Stimulated activated CD4-positive, alpha-beta T cell treated with anti-CD3 and anti-CD28 coated beads, Interleukin-2, amount 100 ng/mL, for 48 hours (primary cell): ENCODE measurements around the gene KRT84.
"Not testable (repeated sequence)": the region's sequence is repeated elsewhere in the genome, so short reads cannot be mapped to it uniquely, and the experiment has no call there.

Source experiments
- DNase-seq, 2 donors: peaks; one replicate each; pipeline ENCODE4 v3.0.0-alpha.2; 2020

KRT84 gene

DNA sequence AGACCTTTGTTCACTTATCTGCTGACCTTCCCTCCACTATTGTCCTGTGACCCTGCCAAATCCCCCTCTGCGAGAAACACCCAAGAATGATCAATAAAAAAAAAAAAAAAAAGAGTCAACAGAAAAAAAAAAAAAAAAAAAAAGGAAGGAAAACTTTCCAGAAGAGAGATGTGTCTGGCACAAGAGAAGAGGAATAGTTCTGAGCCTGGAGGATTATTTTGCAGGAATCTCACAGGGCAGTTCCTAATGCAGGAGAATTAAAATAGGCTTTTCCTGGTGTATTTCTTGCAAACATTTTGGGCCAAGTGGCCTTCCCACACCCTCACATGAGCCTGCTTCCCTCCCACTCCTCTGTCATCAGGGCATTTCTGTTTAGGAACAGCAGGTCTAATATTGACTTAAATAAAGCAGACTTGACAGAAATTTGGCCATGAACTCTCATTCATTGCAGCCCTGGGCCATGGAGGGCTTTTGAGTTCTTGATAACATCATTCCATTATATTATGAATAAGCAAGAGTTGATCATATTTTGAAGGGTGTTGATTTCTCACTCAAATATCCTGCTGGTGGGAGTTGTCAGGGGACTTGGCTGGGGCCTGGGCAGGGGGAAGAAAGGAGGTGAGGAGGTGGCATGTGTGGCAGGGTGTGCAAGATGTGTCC is 25.3 kb upstream of the KRT84 start:
- not testable (repeated sequence) for DNase-seq

DNA sequence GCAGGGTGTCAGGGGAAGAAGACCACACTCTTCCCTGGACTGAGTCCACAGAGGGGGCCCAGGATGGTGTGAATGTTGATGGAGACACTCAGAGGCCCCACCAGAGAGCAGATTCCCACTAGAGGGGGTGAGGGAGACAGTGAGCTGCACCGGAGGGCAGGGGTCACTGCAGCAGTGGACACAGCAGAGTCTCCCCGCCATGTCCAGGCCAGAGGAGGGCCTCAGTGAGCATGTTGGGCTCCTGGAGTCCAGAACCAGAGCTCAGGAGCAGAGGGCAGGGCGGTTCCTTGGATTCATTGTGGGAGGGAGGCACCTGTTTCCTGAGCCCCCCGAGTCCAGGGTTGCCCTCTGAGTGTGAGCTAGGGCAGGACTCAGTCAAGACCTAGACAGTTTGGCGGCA is 22.5 kb upstream of the KRT84 start:
- no peak for DNase-seq

DNA sequence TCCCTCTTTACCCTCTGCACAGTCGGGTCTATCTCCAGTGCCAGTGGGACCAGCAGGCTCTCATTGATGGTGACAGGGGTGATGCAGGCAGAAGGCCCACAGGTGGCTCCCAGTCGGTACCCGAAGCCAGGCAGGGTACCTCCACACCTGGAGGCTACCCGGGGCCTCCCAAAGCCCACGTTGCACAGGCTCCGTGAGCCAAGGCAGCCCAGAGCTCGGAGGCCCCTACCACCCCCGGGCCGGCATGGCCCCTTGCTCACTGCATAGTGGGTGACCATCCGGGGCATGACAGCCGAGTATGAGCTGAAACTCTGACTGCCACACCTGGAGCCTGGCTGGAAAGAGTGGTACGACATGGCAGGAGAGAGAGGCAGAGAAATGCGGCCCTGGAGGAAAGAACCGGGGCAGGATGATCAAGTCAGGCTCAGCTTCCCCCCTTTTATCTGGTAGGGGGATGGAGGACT is 20.5 kb upstream of the KRT84 start, which contains the start of gene KRT82:
Gene KRT82, minus strand, starts transcription at position 414 of the 464 bp plus-strand sequence. Its CDS starts 58 bp downstream, at position 356.
- no peak for DNase-seq

DNA sequence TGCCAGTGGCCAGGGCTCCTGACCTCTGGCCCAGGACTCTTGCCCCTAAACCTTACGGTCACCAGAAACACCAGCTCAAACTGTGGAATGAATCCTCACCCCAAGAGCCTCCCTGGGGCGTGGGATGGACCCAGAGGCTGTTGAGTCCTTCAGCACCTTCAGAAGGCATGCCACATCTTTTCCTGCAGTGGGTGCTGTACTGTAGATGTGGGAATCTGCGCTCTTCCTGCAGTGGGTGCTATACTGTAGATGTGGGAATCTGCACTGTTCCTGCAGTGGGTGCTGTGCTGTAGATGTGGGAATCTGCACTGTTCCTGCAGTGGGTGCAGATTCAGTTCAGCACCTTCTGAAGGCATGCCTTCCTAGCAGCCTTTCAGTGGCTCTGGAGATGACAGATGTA is 19.5 kb upstream of the KRT84 start:
- no peak for DNase-seq

DNA sequence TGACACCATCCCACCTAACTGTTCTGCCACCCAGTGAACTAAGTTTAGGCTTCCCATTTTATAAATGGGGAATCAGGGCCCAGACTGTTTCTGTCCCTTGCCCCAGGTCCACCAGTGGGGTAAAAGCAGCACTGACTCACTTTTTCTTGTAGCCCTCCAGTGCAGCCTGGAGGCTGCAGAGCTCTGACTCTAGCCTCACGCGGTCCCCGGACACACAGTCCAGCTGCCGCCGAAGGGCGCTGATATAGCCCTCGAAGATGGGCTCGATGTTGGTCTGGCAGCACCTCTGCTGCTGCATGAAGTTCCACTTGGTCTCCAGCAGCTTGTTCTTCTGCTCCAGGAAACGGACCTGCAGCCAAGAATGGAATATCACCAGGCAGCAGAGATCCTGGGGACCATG is 18.1 kb upstream of the KRT84 start:
- no peak for DNase-seq

DNA sequence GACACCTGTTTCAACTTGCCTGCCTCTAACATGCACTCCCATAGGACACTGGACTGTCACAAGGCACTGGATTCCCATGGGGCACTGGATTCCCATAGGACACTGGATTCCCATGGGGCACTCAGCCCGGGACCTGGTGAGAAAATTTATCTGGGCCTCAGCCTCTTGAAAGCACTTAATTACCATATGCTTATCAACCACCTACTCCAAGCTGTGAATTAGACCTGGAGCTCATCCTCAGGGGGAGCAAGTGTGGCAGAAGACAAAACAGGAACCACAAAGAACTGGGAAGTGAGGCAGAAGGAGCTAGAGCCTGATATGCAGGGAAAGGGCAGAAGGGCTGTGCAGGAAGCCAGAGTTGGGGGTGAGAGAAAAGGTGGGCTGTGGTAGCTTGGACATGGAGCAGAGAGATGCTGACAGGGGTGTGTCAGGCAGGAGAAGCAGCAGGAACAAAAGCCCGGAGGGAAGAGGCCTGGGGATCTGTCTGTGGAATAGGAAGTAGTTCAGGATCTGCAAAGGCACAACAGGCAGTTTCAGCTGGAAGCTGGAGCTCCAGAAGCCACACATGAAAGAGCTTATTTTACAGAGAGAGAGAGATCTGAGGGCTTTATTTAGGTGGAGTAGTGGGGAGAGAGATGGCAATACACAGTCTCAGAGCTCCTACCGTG is 17.6 kb upstream of the KRT84 start:
- DNase-seq = no peak

DNA sequence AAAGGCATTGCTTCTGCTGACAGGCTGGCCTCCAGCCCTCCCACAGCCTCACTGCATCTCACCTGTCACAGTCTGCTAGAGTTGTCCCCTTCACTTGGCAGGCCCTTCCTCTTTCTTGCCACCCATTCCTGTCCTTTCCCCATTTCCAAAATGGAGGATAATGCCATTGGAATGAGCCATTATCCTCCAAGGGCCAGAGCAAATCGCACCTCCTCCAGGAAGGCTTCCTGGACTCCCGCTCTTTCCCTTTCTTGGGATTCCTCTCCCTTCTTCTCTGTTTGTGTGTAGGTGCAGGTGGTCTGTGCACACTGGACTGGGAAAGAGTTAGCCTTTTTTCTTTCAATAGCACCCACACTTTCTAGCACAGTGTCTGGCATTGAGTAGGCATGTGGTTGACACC is 16.9 kb upstream of the KRT84 start:
- no peak for DNase-seq

DNA sequence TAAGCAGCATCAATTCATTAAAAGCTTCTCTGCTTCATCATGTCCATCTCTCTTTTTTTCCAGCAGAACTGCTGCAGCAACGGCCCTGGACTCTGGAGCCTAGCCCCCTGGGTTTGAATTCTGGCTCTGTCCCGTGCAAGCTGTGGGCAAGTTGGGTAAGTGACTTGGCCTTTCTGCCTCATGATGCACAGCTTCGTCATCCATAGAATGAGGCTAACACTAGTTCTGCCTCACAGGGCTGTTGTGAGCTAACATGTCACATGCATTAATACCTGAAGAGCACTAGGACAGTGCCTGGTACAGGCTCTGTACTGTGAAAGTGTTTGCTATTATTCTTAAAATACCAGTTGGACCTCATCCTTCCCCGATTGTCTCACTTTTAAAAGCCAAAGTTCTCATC is 16.5 kb upstream of the KRT84 start:
- DNase-seq = no peak

DNA sequence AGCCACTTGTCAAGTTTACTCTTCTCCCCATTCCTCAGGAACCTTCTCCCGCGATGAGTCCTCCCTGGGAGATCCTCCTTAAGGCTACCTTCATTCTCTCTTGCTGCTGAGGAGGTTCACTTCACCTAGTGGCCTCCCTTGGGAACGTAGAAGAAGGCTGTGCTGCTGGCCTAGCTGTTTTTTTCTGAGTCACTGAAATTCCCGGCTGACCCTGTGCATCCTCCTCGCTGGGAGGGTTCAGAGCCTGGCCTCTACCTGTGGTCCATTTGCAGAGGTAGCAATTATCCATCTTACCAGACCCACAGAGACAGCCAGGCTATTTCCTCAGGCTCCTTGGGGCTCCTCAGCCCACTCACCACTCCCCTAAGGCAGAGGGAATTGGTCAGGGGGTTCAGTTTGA is 16.1 kb upstream of the KRT84 start:
- no peak for DNase-seq

DNA sequence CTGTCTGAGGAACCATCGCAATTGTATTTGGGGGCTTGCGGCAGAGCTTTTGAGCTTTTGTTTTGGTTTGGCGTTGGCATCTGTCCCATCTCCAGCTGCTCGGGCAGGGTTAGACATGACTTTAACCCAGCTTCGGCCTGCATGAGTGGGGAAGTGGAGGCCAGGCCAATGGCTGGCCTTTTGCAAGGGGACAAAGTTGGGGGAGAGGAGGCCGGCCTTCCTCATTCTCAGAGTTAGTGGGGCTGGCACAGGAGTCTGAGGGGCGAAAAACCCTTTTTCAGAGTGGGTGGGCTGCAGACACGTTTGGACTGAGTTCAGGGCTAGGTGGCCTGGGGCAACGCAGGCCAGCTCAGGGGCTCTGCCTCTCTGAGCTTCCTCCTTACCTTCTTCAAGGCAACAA is 15.5 kb upstream of the KRT84 start:
- DNase-seq = no peak

DNA sequence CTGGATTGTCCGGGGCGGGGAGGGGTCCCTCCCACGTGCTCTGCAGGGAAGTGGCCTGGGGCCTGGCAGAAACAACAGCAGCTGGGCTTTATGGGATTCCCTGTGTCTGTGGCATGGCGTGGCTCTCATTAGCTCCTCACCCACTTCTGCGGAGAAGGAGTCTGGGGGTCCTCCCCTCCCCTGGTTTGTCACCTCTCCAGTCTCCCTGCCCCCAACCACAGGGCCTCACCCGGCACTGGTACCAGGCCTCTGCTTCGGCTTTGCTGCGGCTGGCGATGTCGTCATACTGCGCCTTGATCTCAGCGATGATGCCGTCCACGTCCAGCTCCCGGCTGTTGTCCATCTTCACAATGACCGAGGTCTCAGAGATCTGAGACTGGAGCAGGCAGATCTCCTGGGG is 14.3 kb upstream of the KRT84 start:
- no peak for DNase-seq

DNA sequence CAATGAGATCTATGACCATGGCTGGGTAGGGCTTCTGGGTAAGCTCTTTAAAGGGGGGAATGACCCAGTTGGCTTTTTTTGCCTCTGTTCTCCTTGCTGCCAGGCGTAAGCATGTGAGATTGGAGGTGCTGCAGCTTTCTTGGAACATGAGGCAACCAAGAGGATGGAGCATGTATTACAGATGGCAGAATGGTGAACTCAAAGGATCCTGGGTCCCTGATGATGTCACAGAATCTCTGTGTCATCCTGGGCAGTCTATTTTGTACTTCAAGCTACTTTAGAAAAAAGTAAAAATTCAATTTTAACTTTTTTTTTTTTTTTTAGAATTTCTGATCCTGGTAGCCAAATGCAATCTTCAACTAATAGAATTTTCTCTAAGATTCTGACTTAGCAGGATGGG is 12.7 kb upstream of the KRT84 start:
- DNase-seq = no peak

DNA sequence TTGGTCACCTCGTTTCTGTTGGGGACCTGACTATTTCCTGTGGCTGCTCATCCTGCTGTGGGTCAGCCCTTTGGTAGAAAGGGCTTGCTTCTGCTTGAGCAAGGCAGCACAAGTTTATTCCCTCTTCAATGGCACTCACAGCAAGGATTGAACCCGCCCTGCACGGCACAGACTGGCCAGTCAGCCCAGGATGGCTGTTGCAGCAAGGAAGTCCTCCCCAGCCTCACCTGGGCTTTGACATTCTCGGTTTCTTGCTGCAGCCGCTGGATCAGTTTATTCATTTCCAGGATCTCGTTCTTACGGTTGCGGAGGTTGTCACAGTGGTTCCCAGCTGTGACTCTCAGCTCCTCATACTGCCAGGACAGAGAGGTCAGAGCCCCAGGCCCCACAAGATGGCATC is 11.2 kb upstream of the KRT84 start:
- no peak for DNase-seq

DNA sequence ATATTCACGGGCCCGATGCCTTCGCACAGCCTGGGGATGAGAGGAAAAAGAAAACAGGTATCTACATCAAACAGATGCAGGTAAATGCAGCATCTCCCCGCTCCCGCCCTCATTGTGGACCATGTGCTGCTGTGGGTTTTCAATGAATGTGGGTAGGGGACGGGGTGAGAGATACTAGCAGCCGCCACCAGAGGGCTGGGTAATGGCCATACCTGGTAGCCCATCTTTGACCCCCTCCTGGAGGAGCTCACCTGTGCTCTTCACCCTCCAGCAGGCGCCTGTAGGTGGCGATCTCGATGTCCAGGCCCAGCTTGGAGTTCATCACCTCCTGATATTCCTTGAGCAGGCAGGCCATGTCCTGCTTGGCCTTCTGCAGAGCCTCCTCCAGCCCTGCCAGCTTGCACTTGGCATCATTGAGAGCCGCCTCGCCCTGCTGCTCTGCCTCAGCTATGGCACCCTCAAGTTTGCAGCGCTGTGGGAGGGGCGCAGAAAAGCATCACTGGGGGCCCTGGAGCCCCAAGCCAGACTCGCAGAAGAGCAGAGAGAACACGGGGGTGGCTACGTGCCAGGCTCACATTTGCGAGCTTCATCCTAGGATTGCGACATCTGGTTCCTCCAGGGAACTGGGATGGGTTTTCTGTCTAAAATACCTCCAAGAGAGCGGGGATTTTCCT is 10.4 kb upstream of the KRT84 start:
- no peak for DNase-seq

DNA sequence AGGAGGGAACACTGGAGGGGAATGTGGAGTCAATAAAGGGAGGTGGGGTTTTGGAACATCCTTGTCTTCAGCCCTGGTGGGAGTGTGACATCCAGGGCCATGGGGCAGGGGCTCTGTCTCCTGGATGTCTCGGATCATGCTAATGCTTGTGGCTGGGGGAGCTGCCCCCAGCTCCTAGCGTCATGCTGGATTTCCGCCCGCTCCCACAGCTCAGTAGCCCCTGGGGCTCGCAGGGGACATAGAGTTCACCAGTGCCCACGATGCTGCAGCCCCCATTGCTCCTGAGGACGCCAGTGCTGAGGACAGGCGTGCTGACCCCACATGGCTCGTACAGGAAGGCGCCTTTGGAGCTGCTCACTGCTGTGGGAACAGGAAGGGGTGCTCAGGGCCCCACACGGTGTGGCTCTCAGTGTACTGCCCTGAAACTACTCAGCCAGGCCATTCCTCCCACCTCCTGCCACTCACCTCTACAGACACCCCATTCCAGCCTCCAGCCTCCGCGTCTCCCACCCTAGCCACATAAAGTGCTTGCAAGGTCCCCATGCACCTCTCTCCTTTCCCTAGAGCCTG is 9.5 kb upstream of the KRT84 start:
- DNase-seq = no peak

DNA sequence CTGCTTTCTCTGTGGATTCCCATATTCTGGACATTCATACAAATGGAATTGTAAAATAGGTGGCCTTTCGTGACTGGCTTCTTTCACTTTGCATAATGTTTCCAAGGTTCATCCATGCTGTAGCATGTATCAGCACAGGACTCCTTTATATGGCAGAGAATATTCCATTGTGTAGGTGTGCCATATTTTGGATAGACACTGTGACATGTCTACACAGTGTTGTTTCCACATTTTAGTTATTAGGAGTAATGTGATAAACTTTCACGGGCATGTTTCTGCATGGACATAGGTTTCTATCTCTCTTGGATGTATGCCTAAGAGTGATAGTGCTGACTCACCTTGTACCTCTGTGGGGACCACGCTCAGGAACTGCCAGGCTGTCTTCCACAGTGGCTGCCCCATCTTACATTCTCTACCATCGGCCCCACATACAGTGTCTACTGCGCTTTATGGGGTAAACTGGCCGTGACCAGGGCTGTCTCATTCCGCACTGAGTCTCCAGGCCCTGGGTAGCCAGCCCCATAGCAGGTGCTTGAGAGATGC is 7.1 kb upstream of the KRT84 start:
- DNase-seq = no peak

DNA sequence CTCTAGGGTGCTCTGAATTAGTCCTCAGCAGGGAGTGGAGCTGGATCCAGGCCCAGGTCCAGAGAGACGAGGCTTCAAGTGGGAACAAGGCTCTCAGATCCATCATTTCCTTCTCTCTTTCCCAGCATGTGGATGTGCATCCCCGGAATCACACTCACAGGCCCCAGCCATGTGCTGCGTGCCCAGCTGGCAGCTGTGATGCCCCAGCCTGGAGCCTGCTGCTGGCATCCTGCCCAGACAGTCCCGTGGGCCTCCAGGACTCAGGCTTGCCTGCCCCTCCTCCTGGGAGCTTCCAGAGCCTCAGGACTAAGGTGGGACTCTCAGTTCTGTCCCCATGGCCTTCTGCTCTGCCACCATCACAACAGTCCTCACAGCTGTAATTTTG is 6.2 kb upstream of the KRT84 start:
- DNase-seq = no peak

DNA sequence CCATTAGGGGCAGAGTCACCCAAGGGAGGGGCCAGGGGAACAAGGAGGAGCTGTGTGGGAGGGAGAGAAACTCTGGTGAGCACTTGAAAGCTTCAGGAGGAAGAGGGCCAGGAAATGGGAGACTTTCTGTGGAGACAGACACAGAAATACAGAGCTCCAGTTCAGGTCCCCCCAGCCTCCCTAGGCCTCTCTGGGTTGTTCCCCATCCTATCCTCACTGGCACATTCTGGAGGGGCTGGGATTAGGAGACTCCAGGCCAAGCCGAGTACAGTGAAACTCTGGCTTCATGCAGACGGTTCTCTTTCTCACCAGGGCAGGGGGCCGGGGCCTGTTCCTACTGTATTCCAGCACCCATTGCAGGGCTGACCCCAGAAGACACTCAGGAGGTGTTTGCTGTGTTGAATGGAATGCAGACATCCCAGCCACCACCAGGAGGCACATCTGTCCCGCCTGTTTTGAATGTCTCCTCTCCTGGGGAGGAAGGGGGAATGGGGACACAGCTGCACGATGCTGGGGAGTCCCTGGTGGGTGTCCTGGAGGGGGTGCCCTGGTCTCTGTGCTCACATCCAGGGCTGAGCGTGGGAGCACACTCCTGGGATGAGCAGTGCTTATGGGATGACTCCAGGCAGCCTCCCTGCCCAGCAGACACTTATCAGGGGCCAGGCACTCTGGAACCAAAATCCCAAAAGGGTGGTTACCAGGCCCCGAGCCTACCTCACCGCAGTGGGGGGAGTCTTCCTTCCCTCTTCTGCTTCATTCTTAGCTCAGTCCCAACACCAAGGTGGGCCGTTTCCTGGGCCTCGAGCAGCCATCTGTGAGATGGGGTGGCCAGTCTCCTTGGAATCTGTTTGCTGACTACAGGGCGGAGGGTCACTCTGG is 5.5 kb upstream of the KRT84 start:
- no peak for DNase-seq

DNA sequence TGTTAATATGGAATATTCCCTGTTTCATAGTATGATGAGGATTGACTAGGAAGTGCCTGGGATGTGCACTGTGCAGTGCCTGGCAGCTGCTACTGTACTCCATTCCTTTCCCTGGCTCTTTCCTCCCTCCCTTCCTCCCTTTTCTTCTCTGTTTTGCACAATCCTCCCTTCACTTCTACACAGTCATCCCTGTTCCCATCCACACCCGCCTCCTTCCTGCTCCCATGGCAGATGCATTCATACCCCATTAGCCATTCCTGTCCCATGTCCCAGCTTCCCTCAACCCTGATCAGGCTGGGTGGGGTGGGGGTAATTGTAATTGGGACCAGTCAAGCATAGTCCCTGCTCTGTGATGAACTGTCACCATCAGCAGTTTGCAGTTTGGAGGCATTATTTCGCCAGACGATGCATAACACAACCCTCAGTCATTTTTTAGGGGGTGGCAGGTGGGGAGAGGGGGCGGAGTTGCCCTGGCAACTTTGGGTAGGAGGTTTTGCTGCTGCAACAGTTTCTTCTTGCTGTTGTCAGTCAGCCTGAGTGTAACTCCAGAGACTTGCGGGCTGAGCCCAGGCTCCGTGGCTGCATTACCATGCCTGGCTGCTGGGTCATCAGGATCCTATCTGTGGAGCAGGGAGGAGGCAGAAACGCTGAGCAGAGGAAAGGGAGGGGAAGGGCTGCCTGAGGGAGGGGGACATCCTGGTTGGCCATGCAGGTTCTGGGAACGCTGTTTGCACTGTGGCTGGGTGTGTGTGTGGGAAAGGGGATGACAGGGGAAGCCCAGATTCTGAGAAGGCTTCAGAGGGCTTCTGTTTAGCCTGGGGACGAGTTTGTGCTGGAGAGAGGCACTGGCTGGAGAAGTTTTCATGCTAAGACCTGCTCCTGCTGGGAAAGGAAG is 4.1 kb upstream of the KRT84 start:
- no peak for DNase-seq

DNA sequence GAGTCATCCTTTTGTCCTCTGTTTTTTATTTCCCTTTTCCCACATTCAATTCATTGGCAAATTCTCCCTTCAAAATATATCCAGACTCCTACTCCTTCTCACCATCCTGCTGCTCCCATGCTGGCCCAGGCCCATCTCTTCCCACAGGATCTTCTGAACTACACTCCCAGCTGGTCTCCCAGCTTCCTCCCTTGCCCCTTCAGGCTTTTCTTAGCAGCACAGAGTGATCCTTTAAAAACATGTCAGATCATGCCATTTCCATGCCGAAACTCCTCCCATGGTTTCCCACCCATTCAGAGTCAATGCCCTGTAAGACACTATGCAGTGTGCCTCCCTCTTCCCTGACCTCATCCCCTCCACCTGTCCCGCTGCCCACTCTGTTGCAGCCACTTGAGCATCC is 2.4 kb upstream of the KRT84 start:
- DNase-seq = no peak

DNA sequence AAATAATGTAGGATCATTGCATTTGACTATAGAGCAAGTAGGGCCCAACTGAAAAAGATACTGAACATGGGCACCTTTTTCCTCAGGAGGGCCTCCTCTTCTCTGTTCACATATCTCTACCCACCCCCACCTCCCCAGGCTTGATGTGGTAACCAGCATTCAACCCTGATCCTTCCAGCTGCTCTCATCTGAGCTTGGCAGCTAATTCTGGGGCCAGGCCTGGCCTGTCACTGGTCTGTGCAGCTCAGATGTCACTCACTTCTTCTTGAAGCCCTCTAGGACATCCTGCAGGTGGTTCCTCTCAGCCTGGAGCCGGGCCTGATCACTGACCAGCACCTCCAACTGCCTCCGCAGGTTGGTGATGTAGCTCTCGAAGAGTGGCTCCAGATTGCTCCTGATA is 2.1 kb downstream of the KRT84 start:
- DNase-seq = no peak

DNA sequence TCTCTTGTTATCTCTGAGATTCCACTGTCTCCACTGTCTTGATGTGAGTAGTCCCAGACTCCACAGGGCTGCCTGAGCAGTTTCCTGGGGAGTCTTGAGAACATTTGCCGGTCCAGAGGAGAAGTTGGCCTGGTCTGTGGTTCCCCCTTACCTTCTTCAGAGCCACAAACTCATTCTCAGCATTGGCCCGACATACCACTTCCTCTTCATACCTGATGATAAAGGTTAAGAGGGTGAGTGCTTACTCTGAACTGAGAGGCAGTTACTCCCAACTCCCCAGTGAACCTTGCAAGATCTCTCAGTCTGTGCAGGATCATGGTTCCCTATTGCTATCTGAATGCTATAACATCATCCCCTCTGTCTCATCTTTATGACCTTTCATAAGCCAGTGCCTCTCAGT is 2.6 kb downstream of the KRT84 start:
- DNase-seq = no peak
